ENCODE measurements around the gene ZFHX3. TPM values are rescaled to one million over a fixed set of nuclear protein-coding genes. Genes with fewer than 3 reads are reported as not detected.

The ZFHX3 gene
- total RNA-seq, 2 experiments from 2014 or later = 0.21 to 0.68 TPM

GRCh38 chr16:73026754-73027684, 20.9 kb downstream of the ZFHX3 start:
- Mint-ChIP-seq H3K27ac (no peak overlapping the region), H3K4me3 (no peak overlapping the region), H3K27me3 (no peaks in the 10 kb centered on the region), H3K9me3 (no peaks in the 10 kb centered on the region), H3K36me3 (no peaks in the 10 kb centered on the region), H3K4me1 (ENCODE audit: low read depth) (no peaks in the 10 kb centered on the region)
- no peak for DNase-seq
- ChIA-PET CTCF (no interaction called here), POLR2A (no interaction called here)
- intact Hi-C loops (cut with micrococcal nuclease) = no loop called here

GRCh38 chr16:73025856-73026210, 22.1 kb downstream of the ZFHX3 start:
- DNase-seq = no peak
- Mint-ChIP-seq H3K9me3 (no peaks in the 10 kb centered on the region), H3K27ac (no peak overlapping the region), H3K27me3 (no peaks in the 10 kb centered on the region), H3K36me3 (no peaks in the 10 kb centered on the region), H3K4me1 (ENCODE audit: low read depth) (no peaks in the 10 kb centered on the region), H3K4me3 (no peak overlapping the region)
- POLR2A ChIA-PET = no interaction called here
- intact Hi-C loops (cut with micrococcal nuclease) = no loop called here
- CTCF ChIA-PET = no interaction called here

GRCh38 chr16:73025151-73025855, 22.6 kb downstream of the ZFHX3 start:
- H3K9me3 Mint-ChIP-seq = no peaks in the 10 kb centered on the region
- H3K27ac Mint-ChIP-seq = no peak overlapping the region
- POLR2A ChIA-PET = no interaction called here
- H3K4me3 Mint-ChIP-seq = no peak overlapping the region
- H3K4me1 Mint-ChIP-seq (ENCODE audit: low read depth) = no peaks in the 10 kb centered on the region
- no peaks in the 10 kb centered on the region for H3K27me3 Mint-ChIP-seq
- CTCF ChIA-PET = no interaction called here
- H3K36me3 Mint-ChIP-seq = no peaks in the 10 kb centered on the region
- DNase-seq = no peak
- intact Hi-C loops (cut with micrococcal nuclease) = no loop called here

- Mint-ChIP-seq H3K27ac (no peak overlapping the region), H3K4me1 (ENCODE audit: low read depth) (no peaks in the 10 kb centered on the region), H3K36me3 (no peaks in the 10 kb centered on the region), H3K4me3 (no peak overlapping the region), H3K27me3 (no peaks in the 10 kb centered on the region), H3K9me3 (no peaks in the 10 kb centered on the region)
- ChIA-PET POLR2A (no interaction called here), CTCF (no interaction called here)
- intact Hi-C loops (cut with micrococcal nuclease) = no loop called here
- no peak for DNase-seq
Measured at GRCh38 chr16:73024571-73025105, 23.3 kb downstream of the ZFHX3 start.

- Mint-ChIP-seq H3K4me1 (ENCODE audit: low read depth) (no peaks in the 10 kb centered on the region), H3K27ac (no peak overlapping the region), H3K4me3 (no peak overlapping the region), H3K9me3 (no peaks in the 10 kb centered on the region), H3K36me3 (no peaks in the 10 kb centered on the region), H3K27me3 (no peaks in the 10 kb centered on the region)
- intact Hi-C loops (cut with micrococcal nuclease) = no loop called here
- ChIA-PET CTCF (no interaction called here), POLR2A (interaction anchor here (0.6 kb wide), 1 partner anchor 230 kb away, joined by 3 read pairs; no protein-coding TSS in a partner anchor)
- DNase-seq = no peak
Measured at GRCh38 chr16:73023752-73024570, 24.0 kb downstream of the ZFHX3 start.

- Mint-ChIP-seq H3K27ac (no peak overlapping the region), H3K27me3 (no peaks in the 10 kb centered on the region), H3K36me3 (no peaks in the 10 kb centered on the region), H3K4me3 (no peak overlapping the region), H3K4me1 (ENCODE audit: low read depth) (no peaks in the 10 kb centered on the region), H3K9me3 (no peaks in the 10 kb centered on the region)
- intact Hi-C loops (cut with micrococcal nuclease) = no loop called here
- CTCF ChIA-PET = no interaction called here
- POLR2A ChIA-PET = interaction anchor here (0.6 kb wide), 1 partner anchor 229 kb away, joined by 3 read pairs; no protein-coding TSS in a partner anchor
- DNase-seq = no peak
Measured at GRCh38 chr16:73023320-73023719, 24.6 kb downstream of the ZFHX3 start.

- Mint-ChIP-seq H3K4me1 (ENCODE audit: low read depth) (no peaks in the 10 kb centered on the region), H3K4me3 (no peak overlapping the region), H3K36me3 (no peaks in the 10 kb centered on the region), H3K27me3 (no peaks in the 10 kb centered on the region), H3K27ac (no peak overlapping the region), H3K9me3 (no peaks in the 10 kb centered on the region)
- CTCF ChIA-PET = no interaction called here
- intact Hi-C loops (cut with micrococcal nuclease) = no loop called here
- POLR2A ChIA-PET = no interaction called here
- DNase-seq = no peak
Measured at GRCh38 chr16:73022534-73022933, 25.4 kb downstream of the ZFHX3 start.

GRCh38 chr16:73021866-73022495, 25.9 kb downstream of the ZFHX3 start:
- CTCF ChIA-PET = no interaction called here
- DNase-seq = no peak
- no peak overlapping the region for H3K27ac Mint-ChIP-seq

GRCh38 chr16:73020409-73020884, 27.5 kb downstream of the ZFHX3 start:
- Mint-ChIP-seq H3K4me1 (ENCODE audit: low read depth) (no peaks in the 10 kb centered on the region), H3K36me3 (no peaks in the 10 kb centered on the region), H3K4me3 (no peak overlapping the region), H3K9me3 (no peaks in the 10 kb centered on the region), H3K27me3 (no peaks in the 10 kb centered on the region), H3K27ac (no peak overlapping the region)
- DNase-seq = no peak
- ChIA-PET CTCF (no interaction called here), POLR2A (no interaction called here)
- intact Hi-C loops (cut with micrococcal nuclease) = no loop called here

More at GRCh38 chr16:73021866-73022495, 25.9 kb downstream of the ZFHX3 start:
- no peaks in the 10 kb centered on the region for H3K27me3 Mint-ChIP-seq
- H3K9me3 Mint-ChIP-seq = no peaks in the 10 kb centered on the region
- no peak overlapping the region for H3K4me3 Mint-ChIP-seq
- no peaks in the 10 kb centered on the region for H3K4me1 Mint-ChIP-seq (ENCODE audit: low read depth)
- H3K36me3 Mint-ChIP-seq = no peaks in the 10 kb centered on the region
- intact Hi-C loops (cut with micrococcal nuclease) = no loop called here
- POLR2A ChIA-PET = no interaction called here

- Mint-ChIP-seq H3K36me3 (no peaks in the 10 kb centered on the region), H3K27ac (no peak overlapping the region), H3K9me3 (no peaks in the 10 kb centered on the region), H3K4me1 (ENCODE audit: low read depth) (no peaks in the 10 kb centered on the region), H3K4me3 (no peak overlapping the region), H3K27me3 (no peaks in the 10 kb centered on the region)
- intact Hi-C loops (cut with micrococcal nuclease) = no loop called here
- ChIA-PET POLR2A (no interaction called here), CTCF (no interaction called here)
- DNase-seq = no peak
Measured at GRCh38 chr16:73019457-73020362, 28.2 kb downstream of the ZFHX3 start.

GRCh38 chr16:73018821-73019456, 29.0 kb downstream of the ZFHX3 start:
- no peak overlapping the region for H3K27ac Mint-ChIP-seq
- no peak for DNase-seq
- H3K27me3 Mint-ChIP-seq = no peaks in the 10 kb centered on the region
- no peaks in the 10 kb centered on the region for H3K36me3 Mint-ChIP-seq
- no peaks in the 10 kb centered on the region for H3K4me1 Mint-ChIP-seq (ENCODE audit: low read depth)
- H3K4me3 Mint-ChIP-seq = no peak overlapping the region
- ChIA-PET POLR2A (no interaction called here), CTCF (no interaction called here)
- H3K9me3 Mint-ChIP-seq = no peaks in the 10 kb centered on the region
- intact Hi-C loops (cut with micrococcal nuclease) = no loop called here
